Stomach (tissue), 4 donors: ENCODE data around the gene DIAPH3.

Source experiments
- CTCF ChIP-seq, 7 experiments: fragments of 450-650 bp in 4 of 7; fragments of 200-600 bp in 3 of 7; sonication (generic) in 3 of 7; IDR thresholded peaks; one replicate each; pipeline ENCODE4 v1.5.1; 2016 to 2019; ENCODE audit warnings: antibody characterized with exemption in 7 of 7, control low read depth in 2 of 7, mild to moderate bottlenecking in 1 of 7
- POLR2AphosphoS5 ChIP-seq, 3 donors: sonication (generic); formaldehyde crosslinking; IDR thresholded peaks; one replicate each; pipeline ENCODE4 v1.6.1; 2016; ENCODE audit warnings: antibody characterized with exemption in 3 of 3

GRCh38 chr13:59744747-59745391 lies 418.9 kb downstream of the DIAPH3 start:
- TF ChIP-seq CTCF (IDR thresholded peaks at IDR 0.05) (no peak), POLR2AphosphoS5 (IDR thresholded peaks at IDR 0.05) (no peak)
